DND-41 (cell line): ENCODE measurements around the gene SH2D3C.

Experiments used
- EZH2 ChIP-seq: IDR thresholded peaks from 3 replicates; pipeline ENCODE4 v1.6.1; 2012; ENCODE audit warnings: borderline replicate concordance, low read depth, mild to moderate bottlenecking, moderate library complexity, low read length, inconsistent platforms; ENCODE audit not compliant: severe bottlenecking
- TF ChIP-seq, protein P1 (sequence below): IDR thresholded peaks from 2 replicates; pipeline ENCODE4 v1.5.1; 2012; ENCODE audit warnings: borderline replicate concordance, low read length, moderate library complexity, mild to moderate bottlenecking; ENCODE audit not compliant: poor library complexity, severe bottlenecking; ENCODE audit errors: extremely low read depth

DNA sequence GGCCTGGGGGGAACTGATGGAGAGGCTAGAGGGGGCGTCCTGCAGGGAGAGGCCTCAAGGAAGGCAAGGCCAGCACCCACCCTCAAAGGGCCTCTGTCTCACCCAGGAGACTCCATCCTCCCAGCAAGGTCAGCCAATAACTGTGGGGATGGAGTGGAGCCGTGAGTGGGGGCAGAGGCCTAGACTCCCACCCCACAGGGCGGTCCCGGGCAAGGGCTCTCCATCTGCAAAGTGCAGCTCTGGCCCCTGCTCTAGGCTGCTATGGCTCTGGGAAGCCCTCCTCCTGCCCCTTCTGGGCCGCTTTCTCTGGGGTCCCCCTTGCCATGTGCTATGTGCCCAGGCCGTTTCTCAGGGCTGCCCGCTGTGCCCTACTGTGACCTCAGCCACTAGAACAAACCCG lies 38.3 kb upstream of the SH2D3C start:
- TF ChIP-seq, protein P1, sequence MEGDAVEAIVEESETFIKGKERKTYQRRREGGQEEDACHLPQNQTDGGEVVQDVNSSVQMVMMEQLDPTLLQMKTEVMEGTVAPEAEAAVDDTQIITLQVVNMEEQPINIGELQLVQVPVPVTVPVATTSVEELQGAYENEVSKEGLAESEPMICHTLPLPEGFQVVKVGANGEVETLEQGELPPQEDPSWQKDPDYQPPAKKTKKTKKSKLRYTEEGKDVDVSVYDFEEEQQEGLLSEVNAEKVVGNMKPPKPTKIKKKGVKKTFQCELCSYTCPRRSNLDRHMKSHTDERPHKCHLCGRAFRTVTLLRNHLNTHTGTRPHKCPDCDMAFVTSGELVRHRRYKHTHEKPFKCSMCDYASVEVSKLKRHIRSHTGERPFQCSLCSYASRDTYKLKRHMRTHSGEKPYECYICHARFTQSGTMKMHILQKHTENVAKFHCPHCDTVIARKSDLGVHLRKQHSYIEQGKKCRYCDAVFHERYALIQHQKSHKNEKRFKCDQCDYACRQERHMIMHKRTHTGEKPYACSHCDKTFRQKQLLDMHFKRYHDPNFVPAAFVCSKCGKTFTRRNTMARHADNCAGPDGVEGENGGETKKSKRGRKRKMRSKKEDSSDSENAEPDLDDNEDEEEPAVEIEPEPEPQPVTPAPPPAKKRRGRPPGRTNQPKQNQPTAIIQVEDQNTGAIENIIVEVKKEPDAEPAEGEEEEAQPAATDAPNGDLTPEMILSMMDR: no peak
- TF ChIP-seq EZH2: no peak
